HepG2 (cell line): ENCODE data around the gene KIF6. TPM values are rescaled to one million over a fixed set of nuclear protein-coding genes. Genes with fewer than 3 reads are reported as not detected.

ENCODE experiments used
- ATAC-seq: fragments of 200-7000 bp; cut with Tn5 transposase; 3 replicates; pipeline ENCODE4 v1.9.1; 2020; ENCODE audit warnings: mild to moderate bottlenecking, moderate library complexity
- BruUV-seq: library from RNA; stranded (reverse); fragments of 400-500 nt; replicated peaks from 2 replicates; lab custom pipeline; 2021; lab: Mats Ljungman, UMichigan
- CTCF ChIA-PET: fragments of 300-600 bp; formaldehyde crosslinking; extraction: SDS; loops from one replicate; lab custom pipeline; 2021; ENCODE audit warnings: low total read pairs, inconsistent platforms, low intra/inter-chr PET ratio; lab: Yijun Ruan, JAX
- POLR2A ChIA-PET: fragments of 350-600 bp; sonication (Branson Sonifier 250); formaldehyde crosslinking; loops from one replicate; lab custom pipeline; 2020; ENCODE audit warnings: antibody characterized with exemption, inconsistent platforms; lab: Yijun Ruan, JAX
- DNase-seq: peaks from one replicate; pipeline ENCODE4 v3.0.0-alpha.2; 2015; ENCODE audit warnings: low spot score
- FAIRE-seq: peaks from 3 replicates; lab custom pipeline; 2011; peaks lifted over from hg19 to GRCh38; lab: Jason Lieb, UNC
- H2AFZ ChIP-seq: one replicate; pipeline ENCODE4 v1.6.1; 2011; ENCODE audit warnings: low read length, inconsistent platforms
- H3K27ac ChIP-seq: fragments of 300-600 bp; 3 replicates; pipeline ENCODE4 v1.8.0; 2011; ENCODE audit warnings: mixed run types, mild to moderate bottlenecking, mixed read lengths, low read length, inconsistent platforms; ENCODE audit not compliant: insufficient read depth; ENCODE audit errors: extremely low read length
- H3K27me3 ChIP-seq, 2 experiments: fragments of 200-600 bp in 1 of 2; 2 replicates in 1 of 2; 3 replicates in 1 of 2; pipeline versions ENCODE4 v1.6.0 to v1.8.0; 2011; ENCODE audit warnings: low read length in 2 of 2, mild to moderate bottlenecking in 2 of 2, moderate library complexity in 2 of 2, inconsistent platforms in 1 of 2; ENCODE audit not compliant: insufficient read depth in 2 of 2, control insufficient read depth in 1 of 2
- H3K36me3 ChIP-seq, 2 experiments: fragments of 200-600 bp in 1 of 2; replicated peaks in 1 of 2; 2 replicates in 1 of 2; 3 replicates in 1 of 2; pipeline versions ENCODE4 v1.5.1 to v1.8.0; 2011; ENCODE audit warnings: low read length in 2 of 2, inconsistent platforms in 1 of 2; ENCODE audit not compliant: insufficient read depth in 2 of 2, control insufficient read depth in 1 of 2
- H3K4me1 ChIP-seq: 2 replicates; pipeline ENCODE4 v1.5.1; 2012; ENCODE audit warnings: low read length, inconsistent platforms; ENCODE audit not compliant: insufficient read depth
- H3K4me2 ChIP-seq: 2 replicates; pipeline ENCODE4 v1.6.0; 2011; ENCODE audit warnings: low read depth, low read length, inconsistent platforms
- H3K4me3 ChIP-seq, 3 experiments: fragments of 200-600 bp in 1 of 3; sonication (generic), shearing (Covaris generic) in 1 of 3; replicated peaks in 1 of 3; 2 replicates each; pipeline ENCODE4 v1.5.1; 2011 to 2016; ENCODE audit warnings: low read length in 3 of 3, inconsistent platforms in 2 of 3, low read depth in 2 of 3, mild to moderate bottlenecking in 2 of 3, control low read depth in 1 of 3, mixed read lengths in 1 of 3; ENCODE audit not compliant: insufficient read depth in 1 of 3
- H3K79me2 ChIP-seq: one replicate; pipeline ENCODE4 v1.6.1; 2011; ENCODE audit warnings: low read length, inconsistent platforms; ENCODE audit not compliant: insufficient read depth
- H3K9ac ChIP-seq: 2 replicates; pipeline ENCODE4 v1.6.0; 2011; ENCODE audit warnings: mild to moderate bottlenecking, low read depth, low read length, inconsistent platforms; ENCODE audit not compliant: insufficient read depth
- H3K9me3 ChIP-seq: 2 replicates; pipeline ENCODE4 v1.5.1; 2012; ENCODE audit warnings: mild to moderate bottlenecking, low read length
- H4K20me1 ChIP-seq: 2 replicates; pipeline ENCODE4 v1.6.0; 2011; ENCODE audit warnings: inconsistent platforms, mild to moderate bottlenecking, low read length, moderate library complexity; ENCODE audit not compliant: insufficient read depth
- CCDC6 ChIP-seq: sonication (generic); formaldehyde crosslinking; IDR thresholded peaks from 2 replicates; pipeline ENCODE4 v1.8.1; 2022; ENCODE audit warnings: mild to moderate bottlenecking, missing genetic modification reagents, moderate library complexity
- MED13 ChIP-seq: sonication (generic); formaldehyde crosslinking; IDR thresholded peaks from 2 replicates; pipeline ENCODE4 v1.5.0; 2020; ENCODE audit warnings: missing genetic modification reagents
- MLLT10 ChIP-seq: sonication (generic); formaldehyde crosslinking; IDR thresholded peaks from 2 replicates; pipeline ENCODE4 v1.4.0; 2020; ENCODE audit warnings: missing genetic modification reagents
- RARG ChIP-seq: sonication (generic); formaldehyde crosslinking; IDR thresholded peaks from 2 replicates; pipeline ENCODE4 v1.4.0; 2020; ENCODE audit warnings: low read depth, mild to moderate bottlenecking, missing genetic modification reagents
- RFXAP ChIP-seq: sonication (generic); formaldehyde crosslinking; IDR thresholded peaks from 2 replicates; pipeline ENCODE4 v1.4.0; 2020; ENCODE audit warnings: missing genetic modification reagents, borderline replicate concordance
- ZKSCAN5 ChIP-seq: sonication (generic); formaldehyde crosslinking; IDR thresholded peaks from 2 replicates; pipeline ENCODE4 v1.5.1; 2020; ENCODE audit warnings: mild to moderate bottlenecking, missing genetic modification reagents
- ZNF569 ChIP-seq: sonication (generic); formaldehyde crosslinking; IDR thresholded peaks from 2 replicates; pipeline ENCODE4 v1.5.0; 2020; ENCODE audit warnings: mild to moderate bottlenecking, missing genetic modification reagents, moderate library complexity, borderline replicate concordance
- ZNF589 ChIP-seq: sonication (generic); formaldehyde crosslinking; conservative IDR thresholded peaks from 2 replicates; pipeline ENCODE4 v1.8.0; 2022; ENCODE audit warnings: mild to moderate bottlenecking, moderate library complexity, missing genetic modification reagents
- ZNF720 ChIP-seq: sonication (generic); formaldehyde crosslinking; IDR thresholded peaks from 2 replicates; pipeline ENCODE4 v1.4.0; 2020; ENCODE audit warnings: missing genetic modification reagents
- ZNF792 ChIP-seq: IDR thresholded peaks from 2 replicates; pipeline ENCODE4 v1.6.1; 2016
- ZSCAN12 ChIP-seq: sonication (generic); formaldehyde crosslinking; IDR thresholded peaks from 2 replicates; pipeline ENCODE4 v1.9.0; 2021; ENCODE audit warnings: mild to moderate bottlenecking, missing genetic modification reagents
- WGBS: methylation state at CpG from one replicate; pipeline ENCODE4 v1.1.6; 2017; ENCODE audit warnings: low lambda C conversion rate; 5-methylcytosine and 5-hydroxymethylcytosine counted together
- in situ Hi-C: cut with HindIII; loops from 2 replicates; pipeline ENCODE4 v1.10.0; 2017; ENCODE audit warnings: low pct_unique_long_range_greater_than_20kb; ENCODE audit not compliant: extremely low pct_ligation_motif_present
- intact Hi-C: fragments of 100-400 bp; cut with micrococcal nuclease; formaldehyde crosslinking; loops from one replicate; pipeline ENCODE4 v1.10.0; 2022; ENCODE audit not compliant: unreplicated experiment
- polyA plus RNA-seq, 8 experiments: library from polyadenylated mRNA; depleted of rRNA in 3 of 8; stranded (reverse) in 7 of 8; unstranded in 1 of 8; fragments of >200 nt; fragmentation: Illumina TruSeq in 4 of 8; extraction: Trizol in 4 of 8; gene quantifications; 2 replicates each; pipeline versions ENCODE4 v1.2.1 to v1.2.3, GENCODE V29; 2011 to 2016; ENCODE audit warnings: low read depth in 4 of 8, missing spikeins in 1 of 8, mixed read lengths in 1 of 8; ENCODE audit not compliant: insufficient read depth in 1 of 8
- total RNA-seq, 5 experiments: library from RNA; depleted of rRNA; stranded (reverse); fragments of >200 nt; fragmentation: Illumina TruSeq; extraction: Trizol; gene quantifications; 2 replicates each; pipeline ENCODE4 v1.2.3, GENCODE V29; 2016; ENCODE audit warnings: low read depth in 1 of 5
- TF ChIP-seq, protein P1 (sequence below): sonication (generic); formaldehyde crosslinking; IDR thresholded peaks from 2 replicates; pipeline ENCODE4 v1.4.0; 2020; ENCODE audit warnings: missing genetic modification reagents; ENCODE audit errors: not compliant biosample characterization
- TF ChIP-seq, protein P2 (sequence below): sonication (generic); formaldehyde crosslinking; IDR thresholded peaks from 2 replicates; pipeline ENCODE4 v1.5.1; 2020; ENCODE audit warnings: missing genetic modification reagents, mild to moderate bottlenecking, borderline replicate concordance
- TF ChIP-seq, protein P3 (sequence below): sonication (generic); formaldehyde crosslinking; IDR thresholded peaks from 2 replicates; pipeline ENCODE4 v1.4.0; 2020; ENCODE audit warnings: low read depth, mild to moderate bottlenecking, missing genetic modification reagents

The KIF6 gene
- total and polyA plus RNA-seq, 2 of the 13 experiments (the other 11 are each of a cell fraction or from before 2014, with no cell fraction given), result 0.04 to 0.27 TPM

DNA sequence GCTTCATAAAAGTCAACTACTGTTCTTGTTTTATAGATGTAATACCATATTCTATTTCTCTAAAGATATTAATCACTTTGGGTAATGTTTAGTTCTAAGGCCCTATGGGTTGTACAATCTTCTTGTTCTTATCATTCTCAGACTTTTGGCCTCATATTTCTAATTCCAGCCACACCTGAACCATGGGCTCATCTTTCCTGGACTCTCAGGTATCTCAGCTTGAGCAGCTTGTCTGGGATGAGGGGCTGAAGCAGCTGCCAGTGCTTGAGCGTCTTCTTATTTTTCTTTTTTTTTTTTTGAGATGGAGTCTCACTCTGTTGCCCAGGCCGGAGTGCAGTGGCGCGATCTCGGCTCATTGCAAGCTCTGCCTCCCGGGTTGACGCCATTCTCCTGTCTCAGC is 150.2 kb downstream of the KIF6 start:
- H3K79me2 ChIP-seq, result no peaks in the 10 kb centered on the region
- H3K27me3 ChIP-seq, result no peaks in the 10 kb centered on the region
- H3K9ac ChIP-seq, result no peak overlapping the region
- no peaks in the 10 kb centered on the region for H3K4me1 ChIP-seq
- TF ChIP-seq MLLT10 (CRISPR knock-in tag), result no peak
- no peak for TF ChIP-seq CCDC6 (CRISPR knock-in tag)
- TF ChIP-seq MED13 (CRISPR knock-in tag), result no peak
- TF ChIP-seq RFXAP (CRISPR knock-in tag), result no peak
- no peak for TF ChIP-seq RARG (CRISPR knock-in tag)
- TF ChIP-seq ZNF589 (CRISPR knock-in tag), result no peak
- TF ChIP-seq, protein P1, sequence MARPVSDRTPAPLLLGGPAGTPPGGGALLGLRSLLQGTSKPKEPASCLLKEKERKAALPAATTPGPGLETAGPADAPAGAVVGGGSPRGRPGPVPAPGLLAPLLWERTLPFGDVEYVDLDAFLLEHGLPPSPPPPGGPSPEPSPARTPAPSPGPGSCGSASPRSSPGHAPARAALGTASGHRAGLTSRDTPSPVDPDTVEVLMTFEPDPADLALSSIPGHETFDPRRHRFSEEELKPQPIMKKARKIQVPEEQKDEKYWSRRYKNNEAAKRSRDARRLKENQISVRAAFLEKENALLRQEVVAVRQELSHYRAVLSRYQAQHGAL (CRISPR knock-in tag), result no peak
- DNase-seq (no peak), ATAC-seq (no peak), FAIRE-seq (no peak)
- WGBS, result 57% methylated on average over 7 of the region's 7 CpGs
- no TSS peak for BruUV-seq
- POLR2A ChIA-PET, result no interaction called here
- H3K4me3 ChIP-seq, result no peak overlapping the region
- H3K27ac ChIP-seq, result no peak overlapping the region
- H4K20me1 ChIP-seq, result no peaks in the 10 kb centered on the region
- H3K4me2 ChIP-seq, result no peak overlapping the region
- in situ Hi-C loops (no loop called here), intact Hi-C loops (no loop called here)
- CTCF ChIA-PET, result no interaction called here
- no peak overlapping the region for H2AFZ ChIP-seq
- no peaks in the 10 kb centered on the region for H3K9me3 ChIP-seq
- H3K36me3 ChIP-seq, result no peaks in the 10 kb centered on the region

DNA sequence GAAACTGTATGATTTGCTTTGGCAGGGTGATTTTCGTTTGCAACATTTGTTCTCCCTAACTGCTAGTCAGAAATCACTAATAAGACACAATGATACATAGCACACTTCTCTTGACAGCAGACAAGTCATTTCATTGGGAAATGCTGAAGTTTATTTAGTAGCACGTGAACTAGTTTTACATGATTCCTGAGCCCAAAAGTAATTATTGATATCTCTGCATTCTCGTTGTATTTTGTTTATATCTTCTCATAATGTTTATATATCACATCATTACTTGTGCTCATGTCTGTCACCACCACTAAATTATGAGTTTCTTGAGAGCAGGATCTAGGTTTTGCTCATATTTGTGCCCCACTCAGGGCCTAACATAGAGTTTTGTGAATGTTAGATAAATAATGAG is 151.7 kb downstream of the KIF6 start:
- POLR2A ChIA-PET, result no interaction called here
- no peaks in the 10 kb centered on the region for H3K9me3 ChIP-seq
- CTCF ChIA-PET, result no interaction called here
- H3K4me1 ChIP-seq, result no peaks in the 10 kb centered on the region
- H3K4me3 ChIP-seq, result no peak overlapping the region
- H3K79me2 ChIP-seq, result no peaks in the 10 kb centered on the region
- H3K27me3 ChIP-seq, result no peaks in the 10 kb centered on the region
- H3K27ac ChIP-seq, result no peak overlapping the region
- no peak for FAIRE-seq
- DNase-seq, result no peak
- 3% methylated on average over 3 of the region's 3 CpGs for WGBS
- in situ Hi-C loops (no loop called here), intact Hi-C loops (no loop called here)
- no peak overlapping the region for H3K4me2 ChIP-seq
- no peaks in the 10 kb centered on the region for H4K20me1 ChIP-seq
- no peak overlapping the region for H2AFZ ChIP-seq
- ATAC-seq, result no peak
- BruUV-seq, result no TSS peak
- H3K36me3 ChIP-seq, result no peaks in the 10 kb centered on the region
- no peak for TF ChIP-seq ZNF720
- TF ChIP-seq ZNF569, result no peak
- no peak for TF ChIP-seq ZNF792 (CRISPR knock-in tag)
- no peak for TF ChIP-seq ZKSCAN5 (CRISPR knock-in tag)
- TF ChIP-seq, protein P2, sequence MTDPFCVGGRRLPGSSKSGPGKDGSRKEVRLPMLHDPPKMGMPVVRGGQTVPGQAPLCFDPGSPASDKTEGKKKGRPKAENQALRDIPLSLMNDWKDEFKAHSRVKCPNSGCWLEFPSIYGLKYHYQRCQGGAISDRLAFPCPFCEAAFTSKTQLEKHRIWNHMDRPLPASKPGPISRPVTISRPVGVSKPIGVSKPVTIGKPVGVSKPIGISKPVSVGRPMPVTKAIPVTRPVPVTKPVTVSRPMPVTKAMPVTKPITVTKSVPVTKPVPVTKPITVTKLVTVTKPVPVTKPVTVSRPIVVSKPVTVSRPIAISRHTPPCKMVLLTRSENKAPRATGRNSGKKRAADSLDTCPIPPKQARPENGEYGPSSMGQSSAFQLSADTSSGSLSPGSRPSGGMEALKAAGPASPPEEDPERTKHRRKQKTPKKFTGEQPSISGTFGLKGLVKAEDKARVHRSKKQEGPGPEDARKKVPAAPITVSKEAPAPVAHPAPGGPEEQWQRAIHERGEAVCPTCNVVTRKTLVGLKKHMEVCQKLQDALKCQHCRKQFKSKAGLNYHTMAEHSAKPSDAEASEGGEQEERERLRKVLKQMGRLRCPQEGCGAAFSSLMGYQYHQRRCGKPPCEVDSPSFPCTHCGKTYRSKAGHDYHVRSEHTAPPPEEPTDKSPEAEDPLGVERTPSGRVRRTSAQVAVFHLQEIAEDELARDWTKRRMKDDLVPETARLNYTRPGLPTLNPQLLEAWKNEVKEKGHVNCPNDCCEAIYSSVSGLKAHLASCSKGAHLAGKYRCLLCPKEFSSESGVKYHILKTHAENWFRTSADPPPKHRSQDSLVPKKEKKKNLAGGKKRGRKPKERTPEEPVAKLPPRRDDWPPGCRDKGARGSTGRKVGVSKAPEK (CRISPR knock-in tag), result no peak
- TF ChIP-seq, protein P3, sequence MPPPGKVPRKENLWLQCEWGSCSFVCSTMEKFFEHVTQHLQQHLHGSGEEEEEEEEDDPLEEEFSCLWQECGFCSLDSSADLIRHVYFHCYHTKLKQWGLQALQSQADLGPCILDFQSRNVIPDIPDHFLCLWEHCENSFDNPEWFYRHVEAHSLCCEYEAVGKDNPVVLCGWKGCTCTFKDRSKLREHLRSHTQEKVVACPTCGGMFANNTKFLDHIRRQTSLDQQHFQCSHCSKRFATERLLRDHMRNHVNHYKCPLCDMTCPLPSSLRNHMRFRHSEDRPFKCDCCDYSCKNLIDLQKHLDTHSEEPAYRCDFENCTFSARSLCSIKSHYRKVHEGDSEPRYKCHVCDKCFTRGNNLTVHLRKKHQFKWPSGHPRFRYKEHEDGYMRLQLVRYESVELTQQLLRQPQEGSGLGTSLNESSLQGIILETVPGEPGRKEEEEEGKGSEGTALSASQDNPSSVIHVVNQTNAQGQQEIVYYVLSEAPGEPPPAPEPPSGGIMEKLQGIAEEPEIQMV, result no peak
- TF ChIP-seq ZSCAN12, result no peak
- H3K9ac ChIP-seq, result no peak overlapping the region
